Activated T-helper 17 cell treated with anti-CD3 and anti-CD28 coated beads, Interleukin-2, amount 50 U/mL, for 72 hours (primary cell): Measurements from ENCODE around the gene AGBL4. TPM values are rescaled to one million over a fixed set of nuclear protein-coding genes. Genes with fewer than 3 reads are reported as not detected.

Source experiments
- ATAC-seq: fragments of 150-1000 bp; cut with Tn5 transposase; replicated peaks from 2 replicates; pipeline ENCODE4 v1.10.0; 2021; ENCODE audit warnings: mild to moderate bottlenecking, moderate library complexity
- H3K27ac Mint-ChIP-seq: one replicate; pipeline ENCODE4 v1.8.0; 2022; ENCODE audit warnings: mixed read lengths
- H3K27me3 Mint-ChIP-seq: one replicate; pipeline ENCODE4 v1.8.0; 2022; ENCODE audit warnings: mixed read lengths
- H3K36me3 Mint-ChIP-seq: one replicate; pipeline ENCODE4 v1.8.0; 2022; ENCODE audit warnings: low read depth, mild to moderate bottlenecking, mixed read lengths
- H3K4me1 Mint-ChIP-seq: one replicate; pipeline ENCODE4 v1.8.0; 2022; ENCODE audit warnings: mixed read lengths
- H3K4me3 Mint-ChIP-seq: one replicate; pipeline ENCODE4 v1.8.0; 2022; ENCODE audit warnings: mild to moderate bottlenecking, mixed read lengths
- H3K9me3 Mint-ChIP-seq: one replicate; pipeline ENCODE4 v1.8.0; 2022; ENCODE audit warnings: mixed read lengths
- total RNA-seq, 2 donors: library from RNA; stranded (reverse); gene quantifications; one replicate each; pipeline ENCODE4 v1.2.3, GENCODE V29; 2022

AGBL4 gene
- total RNA-seq, 2 donors from 2014 or later = not detected

DNA sequence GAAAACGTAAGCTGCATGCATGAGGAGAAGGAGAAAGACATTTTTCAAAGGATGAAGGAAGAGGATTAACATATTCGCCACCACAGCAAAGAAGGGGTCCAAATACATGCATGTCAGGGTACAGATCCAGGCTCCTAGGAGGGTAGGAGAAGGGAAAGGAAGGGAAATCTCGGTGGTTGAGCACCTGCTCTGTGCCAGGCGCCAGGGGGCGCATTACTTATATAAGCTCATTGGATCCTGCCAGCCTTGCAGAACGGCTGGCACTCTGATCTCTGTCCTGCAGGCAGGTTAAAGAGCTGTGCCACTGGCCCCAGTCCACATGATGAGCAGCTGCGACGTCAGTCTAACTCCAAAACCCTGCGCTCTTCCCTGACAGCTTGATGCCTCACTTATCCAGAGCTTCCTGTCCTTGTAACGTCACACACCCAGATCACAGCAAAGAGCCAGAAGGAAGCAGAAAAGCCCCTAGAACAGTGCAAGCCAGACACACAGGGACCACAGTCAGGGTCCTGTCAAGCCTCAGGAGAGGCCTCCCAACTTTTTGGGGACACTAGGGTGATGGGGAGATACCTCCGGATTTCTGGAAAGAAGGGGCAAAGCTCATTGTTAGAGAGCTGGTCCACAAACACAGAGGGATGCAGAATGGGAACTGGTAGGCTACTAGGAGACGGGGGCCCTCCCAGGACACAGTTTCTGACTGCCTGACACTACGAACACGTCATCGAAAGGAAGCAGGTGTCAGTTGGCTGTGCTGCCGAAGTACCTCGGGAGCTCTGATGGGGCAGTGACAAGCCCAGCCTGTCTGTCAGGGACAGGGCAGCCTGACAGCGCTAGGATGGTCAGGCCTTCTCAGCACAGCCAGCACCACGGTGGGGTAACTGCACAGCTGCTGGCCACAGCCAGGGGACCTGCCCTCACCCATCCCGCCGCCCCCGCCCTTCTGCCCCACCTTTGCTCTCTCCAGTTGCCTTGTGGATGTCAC, 1346.2 kb downstream of the AGBL4 start:
- ATAC-seq = no peak
- Mint-ChIP-seq H3K27ac (no peak overlapping the region), H3K4me3 (no peak overlapping the region), H3K4me1 (no peaks in the 10 kb centered on the region), H3K27me3 (peaks cover 23% of the 10 kb centered on the region), H3K36me3 (no peaks in the 10 kb centered on the region), H3K9me3 (no peaks in the 10 kb centered on the region)

DNA sequence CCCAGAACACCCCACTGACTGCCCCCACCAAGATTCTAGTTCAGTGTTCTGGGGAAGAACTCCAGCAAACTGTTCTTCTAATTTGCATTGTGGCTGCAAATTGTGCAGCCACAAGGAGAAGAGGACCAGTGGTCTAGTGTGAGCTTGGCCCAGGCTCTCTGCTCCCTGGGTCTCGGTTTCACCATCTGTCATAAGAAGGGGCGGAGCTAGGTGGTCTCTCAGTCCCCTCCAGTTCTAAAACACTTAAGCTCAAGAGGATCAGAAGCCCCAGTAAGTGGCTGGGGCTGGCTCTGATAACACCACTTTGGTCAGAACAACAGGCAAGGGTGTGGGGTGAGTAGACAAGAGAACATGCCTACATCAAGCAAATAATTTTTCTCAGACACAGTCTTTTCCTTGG, 1346.9 kb downstream of the AGBL4 start:
- Mint-ChIP-seq H3K4me3 (no peak overlapping the region), H3K4me1 (no peaks in the 10 kb centered on the region), H3K27me3 (peaks cover 23% of the 10 kb centered on the region), H3K9me3 (no peaks in the 10 kb centered on the region), H3K27ac (no peak overlapping the region), H3K36me3 (no peaks in the 10 kb centered on the region)
- no peak for ATAC-seq

DNA sequence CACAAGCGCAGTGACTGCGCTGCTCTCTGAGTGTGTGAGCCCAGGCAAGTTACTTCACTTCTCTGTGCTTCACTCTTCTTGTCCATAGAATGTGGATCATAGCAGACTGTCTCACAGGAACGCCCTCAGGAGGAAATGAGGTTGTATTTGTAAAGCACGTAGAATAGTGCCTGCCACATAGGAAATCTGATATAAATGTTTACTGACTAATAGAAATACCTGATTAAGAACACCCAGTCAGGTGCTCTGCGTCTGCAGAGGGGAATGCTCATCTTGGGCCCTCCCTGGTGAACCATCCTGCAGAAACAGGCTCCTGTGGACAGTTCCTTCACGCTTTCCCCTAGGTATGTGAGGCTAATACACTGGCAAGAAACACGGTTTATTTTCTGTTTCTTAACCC, 1347.4 kb downstream of the AGBL4 start:
- H3K36me3 Mint-ChIP-seq = no peaks in the 10 kb centered on the region
- H3K9me3 Mint-ChIP-seq = no peaks in the 10 kb centered on the region
- H3K4me1 Mint-ChIP-seq = no peaks in the 10 kb centered on the region
- H3K4me3 Mint-ChIP-seq = no peak overlapping the region
- ATAC-seq = no peak
- peaks cover 23% of the 10 kb centered on the region for H3K27me3 Mint-ChIP-seq
- H3K27ac Mint-ChIP-seq = no peak overlapping the region

DNA sequence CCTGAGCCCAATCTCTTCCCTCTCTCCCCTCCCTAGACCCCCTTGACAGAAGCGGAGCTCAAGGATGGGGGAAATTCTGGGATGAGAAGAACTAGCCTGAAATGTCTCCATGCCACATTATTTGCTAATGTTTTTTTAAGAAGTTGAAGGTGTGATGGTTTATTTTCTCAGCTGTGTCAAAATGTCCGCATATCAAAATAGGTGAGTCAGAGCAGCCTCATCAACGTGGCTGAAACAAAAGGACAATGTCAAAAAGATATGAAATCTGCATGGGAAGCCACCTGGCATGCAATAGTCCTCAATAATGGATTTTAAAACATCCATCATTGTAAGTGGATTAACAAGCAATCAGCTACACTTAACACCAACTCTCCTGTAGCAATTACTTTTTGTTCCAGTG, 1348.5 kb downstream of the AGBL4 start:
- no peak for ATAC-seq
- no peaks in the 10 kb centered on the region for H3K36me3 Mint-ChIP-seq
- H3K4me3 Mint-ChIP-seq = no peak overlapping the region
- H3K27me3 Mint-ChIP-seq = peaks cover 23% of the 10 kb centered on the region
- H3K9me3 Mint-ChIP-seq = no peaks in the 10 kb centered on the region
- H3K27ac Mint-ChIP-seq = no peak overlapping the region
- no peaks in the 10 kb centered on the region for H3K4me1 Mint-ChIP-seq

DNA sequence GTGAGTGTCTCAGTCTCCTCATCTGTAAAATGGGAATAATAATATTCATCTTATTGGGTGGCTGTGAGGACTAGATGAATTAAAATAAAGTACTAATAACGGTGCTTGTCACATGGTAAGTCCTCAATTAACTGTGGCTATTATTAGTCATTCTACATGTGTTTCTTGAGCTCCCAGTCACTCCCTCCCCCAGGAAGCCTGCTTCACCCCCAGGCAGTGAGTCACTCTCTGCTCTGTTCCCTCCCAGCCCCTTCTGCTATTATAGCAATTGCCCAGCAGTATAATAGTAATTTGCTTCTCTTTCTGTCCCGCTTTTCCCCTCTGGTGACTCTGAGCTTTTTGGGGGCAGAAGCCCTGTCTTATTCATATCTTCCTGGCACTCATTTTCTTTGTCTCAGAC, 1349.1 kb downstream of the AGBL4 start:
- H3K9me3 Mint-ChIP-seq = no peaks in the 10 kb centered on the region
- no peak overlapping the region for H3K4me3 Mint-ChIP-seq
- H3K27me3 Mint-ChIP-seq = peaks cover 26% of the 10 kb centered on the region
- H3K36me3 Mint-ChIP-seq = no peaks in the 10 kb centered on the region
- no peak for ATAC-seq
- H3K4me1 Mint-ChIP-seq = no peaks in the 10 kb centered on the region
- no peak overlapping the region for H3K27ac Mint-ChIP-seq

DNA sequence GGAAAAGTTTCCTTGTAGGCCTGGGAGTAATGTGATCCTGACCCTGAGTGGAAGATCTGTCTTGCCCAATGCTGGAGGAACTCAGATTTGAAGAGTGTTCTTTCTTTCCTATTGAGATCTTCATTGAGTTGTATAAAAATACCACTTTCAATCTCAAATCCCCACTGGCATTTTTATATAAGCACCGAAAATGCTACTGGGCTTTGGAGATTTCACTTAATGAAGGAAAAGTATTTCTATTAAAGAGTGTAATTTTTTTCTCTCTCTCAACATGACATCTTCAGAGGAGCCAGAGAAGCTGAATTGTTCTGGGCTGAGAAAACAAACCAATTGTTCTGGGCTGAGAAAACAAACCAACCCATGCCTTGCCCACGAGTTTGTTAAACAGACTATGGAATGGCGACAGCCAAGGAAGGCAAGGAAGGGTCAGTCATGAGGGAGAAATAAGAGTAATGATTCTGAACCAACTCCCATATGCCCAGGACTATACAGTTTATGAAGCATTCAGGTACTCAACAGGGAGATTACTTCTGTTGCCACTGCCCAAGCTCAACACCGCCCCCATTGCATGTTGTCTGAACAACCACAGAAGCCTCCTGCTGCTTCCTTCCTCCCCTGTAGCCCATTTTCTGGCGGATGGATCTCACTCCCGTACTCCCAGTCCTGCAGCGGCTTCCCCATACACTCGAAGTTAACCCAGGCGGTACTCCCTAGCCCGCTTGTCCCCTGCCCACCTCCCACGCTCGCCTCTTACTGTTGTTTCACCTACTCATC, 1350.2 kb downstream of the AGBL4 start:
- ATAC-seq = no peak
- peaks cover 33% of the 10 kb centered on the region for H3K27me3 Mint-ChIP-seq
- H3K9me3 Mint-ChIP-seq = no peaks in the 10 kb centered on the region
- H3K27ac Mint-ChIP-seq = no peak overlapping the region
- H3K4me1 Mint-ChIP-seq = no peaks in the 10 kb centered on the region
- no peaks in the 10 kb centered on the region for H3K36me3 Mint-ChIP-seq
- no peak overlapping the region for H3K4me3 Mint-ChIP-seq

DNA sequence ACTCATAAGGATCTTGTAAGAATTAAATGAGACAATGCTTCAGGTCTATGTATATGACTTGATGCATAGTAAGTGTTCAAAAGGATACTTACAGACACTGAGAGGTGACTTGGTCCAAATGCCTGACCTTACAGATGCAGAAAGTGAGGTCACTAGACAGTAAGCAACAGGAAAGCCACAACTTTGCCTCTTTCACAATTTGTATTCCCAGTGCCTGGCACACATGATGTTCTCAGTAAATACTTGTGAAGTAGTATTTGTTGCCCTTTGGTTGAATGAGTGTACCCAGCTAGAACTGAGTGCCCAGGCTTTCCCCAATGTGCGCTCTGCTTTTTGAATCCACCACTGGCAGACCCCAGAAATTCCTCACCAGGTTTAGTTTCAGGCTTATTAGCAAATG, 1352.2 kb downstream of the AGBL4 start:
- H3K27ac Mint-ChIP-seq = no peak overlapping the region
- no peaks in the 10 kb centered on the region for H3K4me1 Mint-ChIP-seq
- H3K27me3 Mint-ChIP-seq = peaks cover 31% of the 10 kb centered on the region
- H3K4me3 Mint-ChIP-seq = no peak overlapping the region
- H3K9me3 Mint-ChIP-seq = no peaks in the 10 kb centered on the region
- no peaks in the 10 kb centered on the region for H3K36me3 Mint-ChIP-seq
- ATAC-seq = no peak

DNA sequence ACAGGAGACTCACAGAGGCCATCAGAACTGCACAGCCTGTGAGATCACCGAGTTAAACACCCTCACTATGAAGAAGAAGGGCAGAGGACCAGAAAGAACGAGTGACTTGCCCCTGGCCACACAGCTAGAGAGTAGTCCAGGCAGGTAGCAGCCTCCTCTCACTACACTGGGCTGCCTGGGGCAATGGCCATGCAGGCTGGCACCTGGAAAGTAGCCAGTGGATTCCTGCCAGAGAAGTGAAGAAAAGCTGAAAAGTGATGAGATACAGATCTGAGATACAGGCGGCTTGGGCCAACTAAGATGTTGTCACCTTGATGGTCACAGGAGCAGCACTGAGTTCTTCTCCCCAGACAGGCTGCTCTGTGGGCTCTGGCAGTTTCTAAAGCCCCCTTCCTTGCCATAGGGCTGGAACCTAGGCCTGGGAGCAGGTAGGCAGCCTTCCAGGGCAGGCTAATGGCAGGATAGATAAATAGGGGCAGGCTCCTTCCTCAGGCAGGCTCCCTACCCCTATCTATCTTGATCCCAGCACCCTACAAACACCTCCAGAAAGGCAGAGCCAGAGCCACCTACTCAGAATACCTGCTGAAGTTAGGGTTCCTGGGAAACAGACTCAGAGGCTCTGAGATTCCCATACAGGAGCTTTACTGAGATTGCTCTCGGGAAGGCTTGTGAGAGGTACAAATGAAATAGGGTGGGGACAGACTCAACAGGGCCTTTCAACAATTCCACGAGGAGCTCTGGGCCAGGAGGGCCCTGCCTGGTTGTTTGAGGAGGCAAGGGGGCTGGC, 1353.3 kb downstream of the AGBL4 start:
- Mint-ChIP-seq H3K4me3 (no peak overlapping the region), H3K36me3 (no peaks in the 10 kb centered on the region), H3K27me3 (peaks cover 29% of the 10 kb centered on the region), H3K9me3 (no peaks in the 10 kb centered on the region), H3K4me1 (no peaks in the 10 kb centered on the region), H3K27ac (no peak overlapping the region)
- no peak for ATAC-seq

DNA sequence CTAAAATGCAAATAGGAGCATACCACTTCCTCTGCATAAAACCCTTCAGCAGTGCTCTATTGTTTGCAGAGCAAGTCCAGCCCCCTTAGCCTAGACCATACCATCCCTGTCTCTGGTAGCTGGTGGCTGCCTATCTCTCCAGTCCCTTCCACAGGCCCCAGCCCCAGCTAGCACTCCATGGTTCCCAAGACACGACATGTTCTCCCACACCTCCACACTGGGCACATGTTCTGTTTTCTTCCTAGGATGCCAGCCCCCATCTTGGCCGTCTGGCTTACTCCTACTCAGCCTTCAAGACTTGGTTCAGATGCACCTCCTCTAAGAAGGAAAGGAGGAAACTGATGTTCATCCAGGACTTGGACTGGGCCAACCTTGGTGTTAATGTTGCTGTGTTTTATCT, 1355.4 kb downstream of the AGBL4 start:
- ATAC-seq = no peak
- Mint-ChIP-seq H3K9me3 (no peaks in the 10 kb centered on the region), H3K27me3 (peaks cover 13% of the 10 kb centered on the region), H3K27ac (no peak overlapping the region), H3K4me1 (no peaks in the 10 kb centered on the region), H3K36me3 (no peaks in the 10 kb centered on the region), H3K4me3 (no peak overlapping the region)

DNA sequence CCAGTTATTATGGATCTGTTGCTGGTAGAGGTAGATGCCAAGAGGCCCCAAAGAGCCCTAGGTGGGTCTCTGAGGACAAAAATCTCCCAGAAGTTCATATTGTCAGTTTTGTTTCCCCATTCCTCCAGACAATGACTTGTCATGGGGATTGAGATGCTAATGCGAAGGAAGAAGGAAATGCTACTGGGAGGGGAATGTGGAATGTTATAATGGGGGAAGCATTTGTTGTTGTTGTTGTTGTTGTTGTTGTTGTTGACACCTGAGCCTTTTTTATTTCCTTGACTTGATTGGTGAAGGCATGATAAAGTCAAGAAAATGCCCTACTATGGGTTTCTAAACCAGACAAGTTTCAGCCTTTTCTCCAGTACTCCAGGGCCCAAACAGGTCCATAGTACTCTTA, 1356.0 kb downstream of the AGBL4 start:
- H3K9me3 Mint-ChIP-seq = no peaks in the 10 kb centered on the region
- peaks cover 13% of the 10 kb centered on the region for H3K27me3 Mint-ChIP-seq
- no peaks in the 10 kb centered on the region for H3K4me1 Mint-ChIP-seq
- H3K36me3 Mint-ChIP-seq = no peaks in the 10 kb centered on the region
- no peak overlapping the region for H3K27ac Mint-ChIP-seq
- no peak for ATAC-seq
- H3K4me3 Mint-ChIP-seq = no peak overlapping the region

DNA sequence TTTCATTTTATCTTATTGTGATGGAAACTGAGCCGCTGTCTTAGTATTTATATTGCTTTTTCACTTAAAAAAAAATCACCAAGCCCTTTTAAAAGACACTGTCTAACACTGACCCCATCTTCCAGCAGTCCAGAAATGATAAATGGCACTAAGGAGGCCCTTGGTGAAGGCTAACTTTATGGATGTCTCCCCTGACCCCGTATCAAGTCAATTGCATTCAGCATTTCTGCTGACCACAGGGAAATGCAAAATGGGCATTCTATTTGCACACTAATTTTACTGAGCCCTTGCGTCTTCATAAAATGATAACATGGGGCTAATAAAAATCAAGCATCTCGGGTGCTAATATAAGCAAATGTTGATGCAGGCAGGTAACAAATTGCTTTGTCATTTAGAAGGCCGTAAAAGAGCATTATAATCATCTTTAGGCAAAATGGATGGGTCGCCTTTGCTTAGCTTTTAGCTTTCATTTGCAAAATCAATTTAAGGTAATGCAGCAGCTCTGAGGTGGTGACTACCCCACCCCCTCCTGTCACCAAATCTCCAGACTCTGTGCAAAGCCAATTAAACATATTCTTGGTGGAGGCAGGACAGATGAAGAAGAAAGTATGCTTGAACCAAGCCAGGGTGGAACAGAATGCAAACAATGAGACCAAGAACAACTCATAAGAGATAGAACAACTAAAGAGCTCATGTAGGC, 1357.9 kb downstream of the AGBL4 start:
- ATAC-seq = no peak
- Mint-ChIP-seq H3K4me3 (no peak overlapping the region), H3K4me1 (no peaks in the 10 kb centered on the region), H3K36me3 (no peaks in the 10 kb centered on the region), H3K27ac (no peak overlapping the region), H3K27me3 (peaks cover 22% of the 10 kb centered on the region), H3K9me3 (no peaks in the 10 kb centered on the region)

DNA sequence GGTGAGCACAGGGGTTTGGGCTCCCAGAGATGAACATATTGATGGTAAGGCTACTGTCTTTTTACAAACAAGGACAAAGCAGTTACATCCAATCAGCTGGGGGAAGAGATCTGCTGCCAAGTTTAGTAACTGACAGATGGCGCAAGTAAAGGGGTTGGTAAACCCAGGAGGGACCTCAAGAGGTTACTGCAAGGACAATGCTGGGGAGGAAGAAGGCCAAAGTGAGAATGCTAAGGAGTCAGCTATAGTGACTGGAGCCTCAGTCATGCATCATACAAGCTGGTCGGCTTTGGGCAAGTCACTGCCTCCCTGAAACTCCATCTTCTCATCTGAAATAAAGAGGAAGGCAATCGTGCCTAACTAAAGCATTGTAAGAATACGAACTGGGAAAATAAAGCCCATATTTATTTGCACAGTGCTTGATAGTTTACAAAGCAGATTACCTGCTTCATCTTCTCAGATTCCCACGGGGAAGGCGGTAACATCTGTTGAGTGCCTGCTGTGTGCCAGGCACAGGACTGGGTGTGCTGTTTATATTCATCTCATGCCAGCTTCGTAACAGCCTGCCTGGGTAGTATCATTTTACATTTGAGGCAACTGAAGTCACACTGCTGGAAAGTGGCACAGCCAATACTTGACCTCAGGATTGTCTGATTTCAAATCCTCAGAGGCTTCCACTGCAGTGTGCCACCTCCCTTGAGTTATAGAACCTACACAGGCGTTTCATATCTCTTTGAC, 1361.9 kb downstream of the AGBL4 start:
- Mint-ChIP-seq H3K4me3 (no peak overlapping the region), H3K36me3 (no peaks in the 10 kb centered on the region), H3K27ac (no peak overlapping the region), H3K9me3 (no peaks in the 10 kb centered on the region), H3K4me1 (no peaks in the 10 kb centered on the region), H3K27me3 (peaks cover 9% of the 10 kb centered on the region)
- no peak for ATAC-seq

DNA sequence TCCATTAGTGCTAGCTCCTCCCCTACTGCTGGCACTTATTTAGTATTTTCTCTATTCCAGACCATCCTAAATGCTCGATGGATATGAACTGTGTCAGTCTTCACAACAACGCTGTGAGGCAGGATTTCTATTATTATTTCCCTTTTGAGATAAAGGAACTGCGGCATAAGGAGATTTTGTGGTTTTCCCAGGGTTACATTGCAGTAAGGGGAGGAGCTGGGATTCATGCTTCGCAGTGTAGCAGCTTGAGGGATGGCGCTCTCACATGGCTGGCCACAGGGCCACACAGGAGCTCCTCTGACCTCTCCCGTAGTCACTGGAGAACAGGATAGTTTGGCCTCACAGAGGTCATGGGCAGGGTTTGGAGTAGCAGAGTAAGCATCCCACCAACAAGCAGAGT, 1364.0 kb downstream of the AGBL4 start:
- Mint-ChIP-seq H3K4me1 (no peaks in the 10 kb centered on the region), H3K27me3 (peaks cover 12% of the 10 kb centered on the region), H3K36me3 (no peaks in the 10 kb centered on the region), H3K9me3 (no peaks in the 10 kb centered on the region), H3K27ac (no peak overlapping the region), H3K4me3 (no peak overlapping the region)
- no peak for ATAC-seq
